IPS DF 6.9 (cell line): ENCODE data around the gene MAGED4B.
"Not testable (repeated sequence)": the region's sequence is repeated elsewhere in the genome, so short reads cannot be mapped to it uniquely, and the experiment has no call there.

Experiments
- DNase-seq: peaks from one replicate; pipeline ENCODE4 v3.0.0-alpha.2; 2013; ENCODE audit warnings: low read depth, low spot score
- H3K27ac ChIP-seq: one replicate; pipeline ENCODE4 v1.5.1; 2013; ENCODE audit warnings: low read length, control low read depth
- H3K27me3 ChIP-seq: 2 replicates; pipeline ENCODE4 v1.6.1; 2013; ENCODE audit warnings: mild to moderate bottlenecking, low read length; ENCODE audit not compliant: control insufficient read depth, insufficient read depth
- H3K36me3 ChIP-seq: 2 replicates; pipeline ENCODE4 v1.6.1; 2013; ENCODE audit warnings: low read length; ENCODE audit not compliant: control insufficient read depth, insufficient read depth
- H3K4me1 ChIP-seq: 2 replicates; pipeline ENCODE4 v1.6.1; 2013; ENCODE audit warnings: low read length; ENCODE audit not compliant: control insufficient read depth, insufficient read depth
- H3K4me3 ChIP-seq: 2 replicates; pipeline ENCODE4 v1.5.1; 2013; ENCODE audit warnings: mild to moderate bottlenecking, low read length
- H3K9me3 ChIP-seq: 2 replicates; pipeline ENCODE4 v1.6.1; 2013; ENCODE audit warnings: low read length, inconsistent platforms; ENCODE audit not compliant: control insufficient read depth, insufficient read depth
- WGBS: extraction: QIAGEN DNeasy Blood & Tissue Kit; methylation state at CpG from one replicate; pipeline ENCODE4 v1.1.7; 2013; ENCODE audit warnings: mixed read lengths, missing lambda C conversion rate; ENCODE audit not compliant: insufficient read length, insufficient coverage; 5-methylcytosine and 5-hydroxymethylcytosine counted together

The MAGED4B gene, protein sequence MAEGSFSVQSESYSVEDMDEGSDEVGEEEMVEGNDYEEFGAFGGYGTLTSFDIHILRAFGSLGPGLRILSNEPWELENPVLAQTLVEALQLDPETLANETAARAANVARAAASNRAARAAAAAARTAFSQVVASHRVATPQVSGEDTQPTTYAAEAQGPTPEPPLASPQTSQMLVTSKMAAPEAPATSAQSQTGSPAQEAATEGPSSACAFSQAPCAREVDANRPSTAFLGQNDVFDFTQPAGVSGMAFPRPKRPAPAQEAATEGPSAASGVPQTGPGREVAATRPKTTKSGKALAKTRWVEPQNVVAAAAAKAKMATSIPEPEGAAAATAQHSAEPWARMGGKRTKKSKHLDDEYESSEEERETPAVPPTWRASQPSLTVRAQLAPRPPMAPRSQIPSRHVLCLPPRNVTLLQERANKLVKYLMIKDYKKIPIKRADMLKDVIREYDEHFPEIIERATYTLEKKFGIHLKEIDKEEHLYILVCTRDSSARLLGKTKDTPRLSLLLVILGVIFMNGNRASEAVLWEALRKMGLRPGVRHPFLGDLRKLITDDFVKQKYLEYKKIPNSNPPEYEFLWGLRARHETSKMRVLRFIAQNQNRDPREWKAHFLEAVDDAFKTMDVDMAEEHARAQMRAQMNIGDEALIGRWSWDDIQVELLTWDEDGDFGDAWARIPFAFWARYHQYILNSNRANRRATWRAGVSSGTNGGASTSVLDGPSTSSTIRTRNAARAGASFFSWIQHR

DNA sequence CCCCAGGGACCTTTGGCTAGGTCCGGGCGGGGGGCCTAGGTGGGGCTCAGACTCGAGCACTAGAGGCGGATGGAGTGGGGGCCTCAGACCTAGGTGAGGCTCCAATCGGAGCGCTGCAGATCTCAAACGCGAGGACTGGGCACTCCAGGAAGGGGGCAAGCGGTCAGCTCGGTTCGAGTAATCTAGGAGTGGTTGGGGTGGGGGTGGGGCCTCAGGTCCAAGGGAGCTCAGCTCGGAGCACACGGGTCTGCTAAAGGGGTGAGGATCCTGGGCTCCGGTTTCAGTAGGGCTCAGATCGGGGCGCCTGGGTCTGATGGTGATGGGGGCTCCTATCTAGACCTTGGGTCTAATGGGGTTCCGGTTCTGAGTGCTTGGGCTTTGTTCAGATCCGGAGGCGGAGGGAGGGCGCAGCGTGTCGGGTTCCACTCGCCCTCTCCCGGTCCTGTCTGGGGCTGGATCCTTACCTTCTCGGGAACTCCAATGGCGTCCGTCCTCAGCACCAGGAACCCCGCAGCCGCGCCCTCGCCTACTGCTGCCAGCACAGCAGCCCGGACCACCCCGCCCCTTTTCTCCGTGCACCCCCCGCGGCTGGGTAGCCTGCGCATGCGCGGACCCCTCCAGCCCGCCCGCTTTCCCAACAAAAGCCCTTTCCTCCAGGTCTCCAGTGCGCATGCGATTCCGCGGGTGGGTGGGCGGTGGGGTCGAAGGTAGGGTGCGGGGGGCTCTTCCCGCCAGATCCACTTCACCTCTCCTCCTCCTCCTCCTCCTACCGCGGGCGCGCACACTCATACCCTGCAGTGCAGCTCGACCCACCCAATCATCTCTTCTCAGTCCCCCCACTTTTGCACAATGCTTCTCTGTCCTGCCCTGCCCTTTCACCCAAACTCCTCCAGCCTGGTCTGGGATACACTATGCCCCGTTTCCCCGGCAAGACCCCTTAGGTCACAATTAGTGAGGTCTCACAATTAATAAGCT lies at the start of gene MAGED4B:
TSS of gene MAGED4B (minus strand) at position 518 of the 975 bp plus-strand sequence. CDS start 1,011 bp downstream, outside the sequence.
- not testable (repeated sequence) for H3K4me3 ChIP-seq, DNase-seq, H3K36me3 ChIP-seq, H3K27me3 ChIP-seq, H3K4me1 ChIP-seq, H3K27ac ChIP-seq, H3K9me3 ChIP-seq
- no CpG with 5 or more reads among the region's 56 CpGs for WGBS

DNA sequence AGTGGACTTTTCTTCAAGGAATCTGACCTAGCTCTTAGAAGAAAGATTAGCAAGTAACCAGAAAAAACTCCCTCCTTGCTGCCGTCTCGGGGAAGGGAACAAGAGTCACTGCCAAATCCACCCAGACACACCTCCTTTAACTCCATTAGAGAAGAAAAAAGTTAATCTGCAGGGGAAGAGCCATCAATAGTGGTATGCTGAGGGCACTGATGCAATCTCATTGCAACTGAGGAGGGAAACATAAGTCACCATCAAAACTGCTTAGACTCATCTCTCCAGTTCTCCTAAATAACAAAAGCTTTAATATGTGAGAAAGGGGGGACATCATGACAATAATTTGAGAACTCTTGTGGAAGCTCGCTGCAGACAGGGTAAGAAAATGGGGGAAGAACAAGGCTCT lies 49.3 kb upstream of the MAGED4B start:
- Histone ChIP-seq H3K4me1 (no peaks in the 10 kb centered on the region), H3K27me3 (no peaks in the 10 kb centered on the region), H3K4me3 (no peak overlapping the region), H3K36me3 (no peaks in the 10 kb centered on the region), H3K27ac (no peak overlapping the region), H3K9me3 (no peaks in the 10 kb centered on the region)
- WGBS, result no CpG with 5 or more reads among the region's 3 CpGs
- no peak for DNase-seq

DNA sequence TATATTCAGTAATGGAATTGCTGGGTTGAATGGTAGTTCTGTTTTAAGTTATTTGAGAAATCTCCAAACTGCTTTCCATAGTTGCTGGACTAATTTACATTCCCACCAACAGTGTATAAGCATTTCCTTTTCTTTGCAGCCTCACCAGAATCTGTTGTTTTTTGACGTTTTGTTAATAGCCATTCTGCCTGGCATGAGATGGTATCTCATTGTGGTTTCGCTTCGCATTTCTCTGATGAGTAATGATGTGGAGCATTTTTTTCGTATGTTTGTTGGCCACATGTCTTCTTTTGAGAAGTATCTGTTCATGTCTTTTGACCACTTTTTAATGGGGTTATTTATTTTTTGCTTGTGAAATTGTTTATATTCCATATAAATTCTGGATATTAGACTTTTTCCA lies 13.6 kb upstream of the MAGED4B start:
- no peak overlapping the region for H3K27ac ChIP-seq
- DNase-seq, result no peak
- WGBS, result no CpG with 5 or more reads among the region's 4 CpGs

DNA sequence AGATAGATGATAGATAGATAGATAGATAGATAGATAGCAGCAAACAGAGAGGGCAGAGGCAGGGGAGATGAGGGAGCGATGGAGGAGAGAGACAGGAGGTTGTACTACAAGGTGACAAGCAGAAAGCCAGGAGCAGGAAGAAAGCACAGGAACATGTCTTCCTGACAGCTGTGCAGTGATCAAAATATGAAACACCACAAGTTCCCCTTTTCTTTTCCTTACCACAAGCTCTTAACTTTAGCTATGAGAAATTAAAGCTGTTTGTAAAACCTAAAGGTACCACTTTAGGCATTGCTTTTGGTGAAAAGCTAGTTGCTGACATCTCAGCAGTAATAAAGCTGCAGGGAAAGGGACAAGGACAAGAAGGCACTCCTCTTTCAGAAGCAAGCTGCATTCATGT lies 9.1 kb upstream of the MAGED4B start:
- Histone ChIP-seq H3K27me3 (no peaks in the 10 kb centered on the region), H3K36me3 (no peaks in the 10 kb centered on the region), H3K9me3 (no peaks in the 10 kb centered on the region), H3K4me3 (no peak overlapping the region), H3K27ac (no peak overlapping the region), H3K4me1 (no peaks in the 10 kb centered on the region)
- no peak for DNase-seq
- WGBS, result no CpG with 5 or more reads among the region's 1 CpG

More for the DNA sequence above, 13.6 kb upstream of the MAGED4B start:
- Histone ChIP-seq H3K4me3 (no peak overlapping the region), H3K9me3 (no peaks in the 10 kb centered on the region), H3K27me3 (no peaks in the 10 kb centered on the region), H3K4me1 (no peaks in the 10 kb centered on the region), H3K36me3 (no peaks in the 10 kb centered on the region)

DNA sequence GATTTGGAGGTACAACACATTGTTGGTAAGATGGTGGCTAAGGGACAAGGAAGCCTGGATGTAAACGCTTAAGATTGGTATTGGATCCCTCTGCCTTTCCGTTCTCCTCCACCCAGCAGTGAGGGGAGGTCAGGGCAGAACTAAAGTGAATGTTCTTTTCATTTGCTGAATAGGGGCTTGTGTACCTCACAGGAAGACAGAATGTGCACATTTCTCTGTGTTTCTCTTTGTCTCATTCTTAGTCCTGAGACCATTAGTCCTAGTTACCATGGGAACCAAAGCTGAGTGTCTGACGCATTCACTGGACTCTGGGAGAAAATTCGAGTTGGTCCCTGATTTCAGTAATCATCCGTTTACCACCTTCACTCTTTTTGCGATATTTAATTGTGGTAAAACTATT lies 26.7 kb downstream of the MAGED4B start:
- not testable (repeated sequence) for H3K4me3 ChIP-seq, H3K27me3 ChIP-seq, H3K9me3 ChIP-seq, H3K36me3 ChIP-seq, H3K4me1 ChIP-seq, H3K27ac ChIP-seq, DNase-seq
- WGBS, result no CpG with 5 or more reads among the region's 6 CpGs

DNA sequence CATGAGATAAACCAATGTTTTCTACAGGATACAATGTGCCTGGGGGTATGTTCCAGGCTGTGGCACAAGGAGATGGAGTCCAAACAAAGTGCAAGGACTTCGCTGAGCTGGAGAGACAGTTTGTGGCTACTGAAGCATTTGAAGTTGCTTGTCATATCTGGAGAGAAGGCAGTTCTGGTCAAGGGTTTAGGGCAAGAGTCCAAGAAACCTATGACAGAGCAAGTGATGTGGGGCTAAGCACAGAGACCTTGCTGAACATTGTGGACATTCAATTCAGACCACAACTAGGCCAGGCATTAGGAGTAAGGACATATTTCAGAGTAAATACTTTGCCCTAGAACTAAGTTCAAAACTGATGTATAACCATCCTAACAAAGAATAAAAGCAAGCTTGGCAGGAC lies 34.8 kb downstream of the MAGED4B start:
- H3K4me3 ChIP-seq, result no peak overlapping the region
- no CpG with 5 or more reads among the region's 1 CpG for WGBS
- DNase-seq, result no peak
- H3K4me1 ChIP-seq, result no peaks in the 10 kb centered on the region
- H3K27ac ChIP-seq, result no peak overlapping the region
- H3K27me3 ChIP-seq, result no peaks in the 10 kb centered on the region
- no peaks in the 10 kb centered on the region for H3K9me3 ChIP-seq
- no peaks in the 10 kb centered on the region for H3K36me3 ChIP-seq

DNA sequence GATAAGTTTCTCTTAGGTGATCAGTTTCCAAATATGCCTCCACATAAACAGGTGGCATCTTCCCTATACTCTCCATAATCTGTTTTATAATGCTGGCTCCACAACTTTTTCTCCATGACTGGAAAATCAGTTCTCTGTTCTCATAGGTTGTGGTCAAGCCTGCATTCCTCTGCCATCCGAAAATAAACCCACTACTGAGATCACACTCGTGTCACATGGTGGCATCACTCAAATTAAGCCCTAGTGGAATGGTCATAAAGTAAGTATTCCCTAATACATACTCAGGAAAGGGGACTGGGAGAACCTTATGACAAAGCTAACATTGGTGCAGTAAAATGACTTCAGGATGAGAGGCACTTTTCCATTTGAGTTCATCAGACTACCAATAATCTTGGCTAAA lies 37.6 kb downstream of the MAGED4B start:
- WGBS, result no CpG with 5 or more reads among the region's 2 CpGs
- no peaks in the 10 kb centered on the region for H3K27me3 ChIP-seq
- no peak for DNase-seq
- H3K27ac ChIP-seq, result no peak overlapping the region
- H3K36me3 ChIP-seq, result no peaks in the 10 kb centered on the region
- H3K4me3 ChIP-seq, result no peak overlapping the region
- H3K4me1 ChIP-seq, result no peaks in the 10 kb centered on the region
- H3K9me3 ChIP-seq, result no peaks in the 10 kb centered on the region

DNA sequence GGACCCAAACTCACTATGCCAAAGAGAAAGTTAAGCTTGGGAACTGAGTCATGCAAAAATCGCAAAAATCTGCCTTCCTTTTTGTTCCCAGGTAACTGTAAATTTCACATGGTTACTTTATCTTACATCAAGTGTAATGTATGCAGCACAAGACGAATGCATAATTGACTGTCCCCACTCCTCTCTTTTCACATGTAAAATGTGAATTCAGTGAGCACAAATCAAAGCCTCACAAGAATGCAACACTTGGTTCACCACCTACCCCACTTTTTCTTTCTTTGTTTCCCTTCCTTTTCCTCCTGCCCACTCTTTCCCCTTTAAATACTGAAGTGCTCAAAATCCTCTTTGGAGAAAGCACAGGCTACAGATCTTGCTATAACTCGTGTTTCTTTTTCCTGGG lies 53.2 kb downstream of the MAGED4B start:
- H3K27me3 ChIP-seq, result no peaks in the 10 kb centered on the region
- no peaks in the 10 kb centered on the region for H3K4me1 ChIP-seq
- WGBS, result no CpG with 5 or more reads among the region's 3 CpGs
- no peaks in the 10 kb centered on the region for H3K36me3 ChIP-seq
- no peak for DNase-seq
- no peak overlapping the region for H3K4me3 ChIP-seq
- no peaks in the 10 kb centered on the region for H3K9me3 ChIP-seq
- no peak overlapping the region for H3K27ac ChIP-seq
